GM13976 (cell line): ENCODE results near the gene TFCP2L1.
"Not testable (repeated sequence)": the region's sequence is repeated elsewhere in the genome, so short reads cannot be mapped to it uniquely, and the experiment has no call there.

Experiments
- DNase-seq: peaks from one replicate; pipeline ENCODE4 v3.0.0; 2012; ENCODE audit warnings: low spot score
- CTCF ChIP-seq: IDR thresholded peaks from 2 replicates; pipeline ENCODE4 v1.5.1; 2012; ENCODE audit warnings: borderline replicate concordance, mild to moderate bottlenecking; ENCODE audit not compliant: insufficient read depth; ENCODE audit errors: extremely low read depth, missing control alignments, control extremely low read depth
- in situ Hi-C: fragments of 300-500 bp; cut with MboI; formaldehyde crosslinking; loops from one replicate; pipeline ENCODE4 v1.12.0; 2022; ENCODE audit warnings: low sequenced_read_pairs, mixed read lengths, inconsistent platforms; ENCODE audit not compliant: unreplicated experiment

The TFCP2L1 gene

DNA sequence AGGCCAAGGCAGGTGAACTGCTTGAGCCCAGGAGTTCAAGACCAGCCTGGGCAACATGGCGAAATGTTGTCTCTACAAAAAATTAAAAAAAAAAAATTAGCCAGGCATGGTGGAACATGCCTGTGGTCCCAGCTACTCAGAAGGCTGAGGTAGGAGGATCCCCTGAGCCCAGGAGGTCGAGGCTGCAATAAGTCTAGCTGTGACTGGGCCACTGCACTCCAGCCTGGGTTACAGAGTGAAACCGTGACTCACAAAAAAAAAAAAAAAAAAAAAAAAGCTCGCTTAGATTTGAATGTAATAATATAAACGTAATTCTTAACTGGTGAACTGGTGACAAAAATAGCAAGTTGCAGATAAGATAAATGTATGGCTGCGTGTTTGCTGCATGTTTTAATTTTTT is 56.5 kb downstream of the TFCP2L1 start:
- no peak for DNase-seq
- no peak for TF ChIP-seq CTCF
- in situ Hi-C loops = no loop called here

- in situ Hi-C loops, DNase-seq: not testable (repeated sequence)
Measured at GRCh38 chr2:121227381-121228144, 57.4 kb downstream of the TFCP2L1 start.

DNA sequence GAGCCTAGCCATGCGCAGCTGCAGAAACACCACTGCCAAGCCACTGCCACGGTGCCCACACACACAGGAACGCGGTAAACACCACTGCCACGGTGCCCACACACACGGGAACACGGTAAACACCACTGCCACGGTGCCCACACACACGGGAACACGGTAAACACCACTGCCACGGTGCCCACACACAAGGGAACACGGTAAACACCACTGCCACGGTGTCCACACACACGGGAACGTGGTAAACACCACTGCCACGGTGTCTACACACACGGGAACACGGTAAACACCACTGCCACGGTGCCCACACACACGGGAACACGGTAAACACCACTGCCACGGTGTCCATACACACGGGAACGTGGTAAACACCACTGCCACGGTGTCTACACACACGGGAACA is 59.3 kb downstream of the TFCP2L1 start:
- DNase-seq, in situ Hi-C loops: not testable (repeated sequence)

DNA sequence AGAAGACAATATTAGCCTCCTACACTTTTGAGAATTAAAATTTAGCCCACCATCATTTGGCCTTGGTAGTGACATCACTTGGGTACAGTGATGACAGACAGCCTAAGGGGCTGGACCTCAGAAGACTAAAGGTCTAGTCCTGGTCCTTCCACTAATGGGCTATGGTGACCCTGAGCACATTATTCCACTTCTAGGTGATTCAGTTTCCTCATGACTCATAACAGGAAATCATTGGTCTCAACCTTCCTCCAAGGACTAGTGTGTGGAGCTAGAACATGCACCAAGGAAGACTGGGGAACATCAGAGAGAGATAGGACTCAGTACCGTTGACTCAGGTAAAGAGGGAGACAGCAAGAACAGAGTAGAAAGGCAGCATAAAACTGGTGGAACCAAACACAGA is 64.0 kb downstream of the TFCP2L1 start:
- in situ Hi-C loops = no loop called here
- no peak for DNase-seq
- no peak for TF ChIP-seq CTCF

- DNase-seq = no peak
- in situ Hi-C loops = no loop called here
- no peak for TF ChIP-seq CTCF
Measured at GRCh38 chr2:121219866-121220265, 65.1 kb downstream of the TFCP2L1 start.

DNA sequence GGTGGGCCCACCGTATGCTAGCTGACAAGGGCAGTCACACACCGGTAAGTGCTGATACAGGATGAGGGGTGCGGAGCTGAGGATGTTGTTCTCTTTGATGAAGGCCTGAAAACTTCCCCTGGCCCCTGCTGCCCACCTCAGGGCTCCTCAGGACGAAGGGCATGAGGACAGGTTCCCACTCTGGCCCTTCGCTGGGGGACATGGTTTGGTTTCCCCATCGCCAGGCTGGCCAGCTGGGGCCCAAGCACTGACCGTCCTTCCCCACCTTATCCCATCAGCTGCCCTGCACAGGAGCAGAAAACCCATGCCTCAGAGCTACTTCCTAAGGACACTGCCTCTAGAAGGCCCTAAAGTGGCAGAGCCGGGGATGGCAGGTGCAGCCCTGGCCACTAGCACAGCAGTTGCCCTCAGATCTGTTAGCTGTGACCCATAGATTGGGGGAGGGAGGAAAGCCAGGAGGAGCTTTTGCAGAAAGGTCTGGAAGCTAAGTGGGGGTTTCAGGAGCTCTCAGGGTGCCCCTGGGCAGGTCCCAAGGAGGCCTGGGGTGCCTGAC is 66.5 kb downstream of the TFCP2L1 start:
- no peak for TF ChIP-seq CTCF
- in situ Hi-C loops = no loop called here
- no peak for DNase-seq

GRCh38 chr2:121217627-121218026 is 67.4 kb downstream of the TFCP2L1 start:
- in situ Hi-C loops = no loop called here
- no peak for TF ChIP-seq CTCF
- DNase-seq = no peak
